B cell (primary cell): ENCODE measurements around the gene SPDYE1. TPM values are rescaled to one million over a fixed set of nuclear protein-coding genes. Genes with fewer than 3 reads are reported as not detected.

ENCODE experiments used
- ATAC-seq: fragments of 200-7000 bp; cut with Tn5 transposase; one replicate; pipeline ENCODE4 v1.10.0; 2021; ENCODE audit warnings: low read depth, mild to moderate bottlenecking, moderate number of reproducible peaks, moderate library complexity
- CTCF ChIA-PET: fragments of 350-600 bp; sonication (Branson Sonifier 250); formaldehyde crosslinking; loops from one replicate; lab custom pipeline; 2021; ENCODE audit warnings: antibody characterized with exemption, inconsistent platforms; lab: Charles Lee
- POLR2A ChIA-PET: fragments of 350-600 bp; sonication (Branson Sonifier 250); formaldehyde crosslinking; loops from one replicate; lab custom pipeline; 2021; ENCODE audit warnings: antibody characterized with exemption; lab: Charles Lee
- DNase-seq: peaks from one replicate; pipeline ENCODE4 v3.0.0; 2013
- H2AFZ ChIP-seq: 2 replicates; pipeline ENCODE4 v1.6.1; 2012; ENCODE audit warnings: mild to moderate bottlenecking, low read depth, low read length; ENCODE audit not compliant: insufficient read depth, poor library complexity, severe bottlenecking
- H3K27ac ChIP-seq, 2 donors: 1 replicate in 1 of 2; 2 replicates in 1 of 2; pipeline ENCODE4 v1.5.1; 2012 to 2013; ENCODE audit warnings: low read length in 2 of 2, mild to moderate bottlenecking in 2 of 2, moderate library complexity in 1 of 2
- H3K27me3 ChIP-seq, 4 experiments: fragments of 200-600 bp in 1 of 4; sonication (generic) in 1 of 4; replicated peaks in 1 of 4; 1 replicate in 2 of 4; 2 replicates in 2 of 4; pipeline versions ENCODE4 v1.6.1 to v1.7.0; 2013 to 2016; ENCODE audit warnings: low read length in 3 of 4, mild to moderate bottlenecking in 2 of 4, mixed read lengths in 1 of 4, moderate library complexity in 1 of 4; ENCODE audit not compliant: insufficient read depth in 4 of 4, control insufficient read depth in 3 of 4; ENCODE audit errors: control extremely low read depth in 1 of 4
- H3K36me3 ChIP-seq, 2 experiments: replicated peaks in 1 of 2; 1 replicate in 1 of 2; 2 replicates in 1 of 2; pipeline versions ENCODE4 v1.6.1 to v1.7.1; 2013; ENCODE audit warnings: low read length in 1 of 2; ENCODE audit not compliant: insufficient read depth in 2 of 2, control insufficient read depth in 1 of 2; ENCODE audit errors: control extremely low read depth in 1 of 2, extremely low read depth in 1 of 2
- H3K4me1 ChIP-seq, 2 donors: fragments of 200-600 bp in 1 of 2; sonication (generic) in 1 of 2; 1 replicate in 1 of 2; 2 replicates in 1 of 2; pipeline versions ENCODE4 v1.5.1 to v1.6.1; 2013 to 2017; ENCODE audit warnings: low read length in 2 of 2; ENCODE audit not compliant: control insufficient read depth in 2 of 2, insufficient read depth in 2 of 2
- H3K4me2 ChIP-seq: replicated peaks from 2 replicates; pipeline ENCODE3; 2012; ENCODE audit warnings: mild to moderate bottlenecking, low read depth, low read length; ENCODE audit not compliant: poor library complexity, severe bottlenecking
- H3K4me3 ChIP-seq, 5 experiments: fragments of 200-600 bp in 1 of 5; sonication (generic) in 1 of 5; 1 replicate in 3 of 5; 2 replicates in 2 of 5; pipeline versions ENCODE4 v1.5.1 to v1.7.0; 2011 to 2016; ENCODE audit warnings: low read length in 4 of 5, mild to moderate bottlenecking in 4 of 5, low read depth in 2 of 5, control low read depth in 1 of 5, moderate library complexity in 1 of 5; ENCODE audit not compliant: insufficient read depth in 1 of 5; ENCODE audit errors: control extremely low read depth in 1 of 5, extremely low read depth in 1 of 5
- H3K79me2 ChIP-seq: fragments of 200-600 bp; sonication (generic); one replicate; pipeline ENCODE4 v1.6.0; 2016; ENCODE audit warnings: low read length; ENCODE audit not compliant: control insufficient read depth, insufficient read depth
- H3K9ac ChIP-seq: fragments of 200-600 bp; sonication (generic); 2 replicates; pipeline ENCODE4 v1.6.1; 2017; ENCODE audit warnings: mild to moderate bottlenecking, low read length, moderate library complexity
- H3K9me3 ChIP-seq, 3 donors: one replicate each; pipeline versions ENCODE4 v1.6.1 to v1.7.1; 2013; ENCODE audit warnings: low read length in 2 of 3; ENCODE audit not compliant: control insufficient read depth in 2 of 3, insufficient read depth in 1 of 3; ENCODE audit errors: control extremely low read depth in 1 of 3
- H4K20me1 ChIP-seq: 2 replicates; pipeline ENCODE4 v1.6.0; 2012; ENCODE audit warnings: mild to moderate bottlenecking, low read length; ENCODE audit not compliant: insufficient read depth, control insufficient read depth, poor library complexity, severe bottlenecking
- H3K27ac Mint-ChIP-seq: one replicate; pipeline ENCODE4 v1.8.0; 2021; ENCODE audit warnings: mixed read lengths
- H3K27me3 Mint-ChIP-seq: one replicate; pipeline ENCODE4 v1.8.0; 2021; ENCODE audit warnings: mixed read lengths
- H3K4me1 Mint-ChIP-seq: one replicate; pipeline ENCODE4 v1.8.0; 2021; ENCODE audit warnings: mixed read lengths
- H3K4me3 Mint-ChIP-seq: one replicate; pipeline ENCODE4 v1.8.0; 2021; ENCODE audit warnings: mixed read lengths
- H3K9me3 Mint-ChIP-seq: one replicate; pipeline ENCODE4 v1.8.0; 2022; ENCODE audit warnings: mixed read lengths; ENCODE audit not compliant: insufficient read depth
- CTCF ChIP-seq: fragments of 200-600 bp; IDR thresholded peaks from one replicate; pipeline ENCODE4 v1.8.0; 2022; ENCODE audit warnings: antibody characterized with exemption, mild to moderate bottlenecking
- EZH2 ChIP-seq: IDR thresholded peaks from 2 replicates; pipeline ENCODE4 v1.6.1; 2012; ENCODE audit warnings: borderline replicate concordance, low read depth, mild to moderate bottlenecking, moderate library complexity, low read length; ENCODE audit not compliant: insufficient read depth, poor library complexity, severe bottlenecking
- WGBS: methylation state at CpG from one replicate; pipeline ENCODE4 v1.1.5; 2013; ENCODE audit warnings: missing lambda C conversion rate; ENCODE audit not compliant: insufficient coverage; 5-methylcytosine and 5-hydroxymethylcytosine counted together
- intact Hi-C: fragments of 100-400 bp; cut with micrococcal nuclease; formaldehyde crosslinking; loops from one replicate; pipeline ENCODE4 v1.10.0; 2022
- polyA plus RNA-seq: library from polyadenylated mRNA; depleted of rRNA; stranded (reverse); fragments of >200 nt; gene quantifications from 2 replicates; pipeline ENCODE4 v1.2.3, GENCODE V29; 2012
- total RNA-seq, 2 donors: library from RNA; stranded (reverse); fragments of 120-200 nt in 1 of 2; gene quantifications; 1 replicate in 1 of 2; 2 replicates in 1 of 2; pipeline versions ENCODE4 v1.2.3 to v1.2.4, GENCODE V29; 2013 to 2022

Gene SPDYE1
- total and polyA plus RNA-seq, 2 donors (not counting 1 experiment from before 2014, with no cell fraction given) = 0.10 TPM; not detected in 1

GRCh38 chr7:44046321-44047061, 48.8 kb downstream of the SPDYE1 start:
- H3K4me2 ChIP-seq = peak overlapping the region; percentile 93
- peak overlapping the region; percentile 83 to 96 for H3K27ac ChIP-seq
- Mint-ChIP-seq H3K27ac (peak overlapping the region; percentile 99), H3K4me3 (peak overlapping the region; percentile 98), H3K4me1 (peaks cover 72% of the 10 kb centered on the region), H3K27me3 (no peaks in the 10 kb centered on the region), H3K9me3 (no peaks in the 10 kb centered on the region)
- H3K27me3 ChIP-seq = no peaks in the 10 kb centered on the region
- no peak overlapping the region for H2AFZ ChIP-seq
- POLR2A ChIA-PET = interaction anchor here (0.9 to 2.7 kb wide), 6 partner anchors 12 to 35 kb away, joined by 3 to 18 read pairs (median 4); partner anchors contain the start of gene PGAM2
- peaks cover 0 to 40% of the 10 kb centered on the region in 2 experiments for H3K36me3 ChIP-seq
- DNase-seq = peak; percentile 92
- H4K20me1 ChIP-seq = peaks cover 59% of the 10 kb centered on the region
- intact Hi-C loops = loop anchor here (1.0 to 10.0 kb wide), 4 partner anchors 13 to 978 kb away; partner anchors contain the start of gene POLD2
- ATAC-seq = peak; percentile 82
- CTCF ChIA-PET = interaction anchor here (0.6 to 2.8 kb wide), 6 partner anchors 9 to 35 kb away, joined by 4 to 17 read pairs (median 5); no protein-coding TSS in a partner anchor
- TF ChIP-seq EZH2 = no peak
- TF ChIP-seq CTCF = peak; percentile 10
- H3K4me1 ChIP-seq = peaks cover 70 to 72% of the 10 kb centered on the region in 2 donors
- H3K9me3 ChIP-seq = no peaks in the 10 kb centered on the region
- H3K79me2 ChIP-seq = peaks cover 79% of the 10 kb centered on the region
- H3K4me3 ChIP-seq = peak overlapping the region; percentile 86 to 96 (median 91)
- WGBS = 18% methylated on average over 8 of the region's 8 CpGs
- H3K9ac ChIP-seq = peak overlapping the region; percentile 87
